Right renal pelvis (tissue), 4 donors: ENCODE data around the gene ATG16L2. TPM values are rescaled to one million over a fixed set of nuclear protein-coding genes. Genes with fewer than 3 reads are reported as not detected.

Experiments
- DNase-seq, 4 donors: peaks; one replicate each; pipeline ENCODE4 v3.0.0-alpha.2; 2013; ENCODE audit warnings: low read depth in 4 of 4, low spot score in 3 of 4, missing footprints in 1 of 4
- polyA plus RNA-seq, 4 donors: library from polyadenylated mRNA; unstranded; fragments of 120-200 nt; gene quantifications; one replicate each; pipeline ENCODE4 v1.2.1, GENCODE V29; 2013; ENCODE audit not compliant: insufficient read length in 4 of 4

The ATG16L2 gene, protein sequence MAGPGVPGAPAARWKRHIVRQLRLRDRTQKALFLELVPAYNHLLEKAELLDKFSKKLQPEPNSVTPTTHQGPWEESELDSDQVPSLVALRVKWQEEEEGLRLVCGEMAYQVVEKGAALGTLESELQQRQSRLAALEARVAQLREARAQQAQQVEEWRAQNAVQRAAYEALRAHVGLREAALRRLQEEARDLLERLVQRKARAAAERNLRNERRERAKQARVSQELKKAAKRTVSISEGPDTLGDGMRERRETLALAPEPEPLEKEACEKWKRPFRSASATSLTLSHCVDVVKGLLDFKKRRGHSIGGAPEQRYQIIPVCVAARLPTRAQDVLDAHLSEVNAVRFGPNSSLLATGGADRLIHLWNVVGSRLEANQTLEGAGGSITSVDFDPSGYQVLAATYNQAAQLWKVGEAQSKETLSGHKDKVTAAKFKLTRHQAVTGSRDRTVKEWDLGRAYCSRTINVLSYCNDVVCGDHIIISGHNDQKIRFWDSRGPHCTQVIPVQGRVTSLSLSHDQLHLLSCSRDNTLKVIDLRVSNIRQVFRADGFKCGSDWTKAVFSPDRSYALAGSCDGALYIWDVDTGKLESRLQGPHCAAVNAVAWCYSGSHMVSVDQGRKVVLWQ
- 10 to 100 TPM; 26.6 to 31.3 (median 28.6) TPM for polyA plus RNA-seq

GRCh38 chr11:72814286-72815109, at the start of gene ATG16L2:
Gene ATG16L2, plus strand, starts transcription at chr11:72814411. Its CDS starts 35 bp downstream, at chr11:72814446.
- peak in 2 of 4 donors; percentile 79 to 80 for DNase-seq

GRCh38 chr11:72764503-72764902, 49.7 kb upstream of the ATG16L2 start:
- DNase-seq = no peak

- DNase-seq = no peak
Observed at GRCh38 chr11:72766152-72766902, 47.9 kb upstream of the ATG16L2 start.

DNA sequence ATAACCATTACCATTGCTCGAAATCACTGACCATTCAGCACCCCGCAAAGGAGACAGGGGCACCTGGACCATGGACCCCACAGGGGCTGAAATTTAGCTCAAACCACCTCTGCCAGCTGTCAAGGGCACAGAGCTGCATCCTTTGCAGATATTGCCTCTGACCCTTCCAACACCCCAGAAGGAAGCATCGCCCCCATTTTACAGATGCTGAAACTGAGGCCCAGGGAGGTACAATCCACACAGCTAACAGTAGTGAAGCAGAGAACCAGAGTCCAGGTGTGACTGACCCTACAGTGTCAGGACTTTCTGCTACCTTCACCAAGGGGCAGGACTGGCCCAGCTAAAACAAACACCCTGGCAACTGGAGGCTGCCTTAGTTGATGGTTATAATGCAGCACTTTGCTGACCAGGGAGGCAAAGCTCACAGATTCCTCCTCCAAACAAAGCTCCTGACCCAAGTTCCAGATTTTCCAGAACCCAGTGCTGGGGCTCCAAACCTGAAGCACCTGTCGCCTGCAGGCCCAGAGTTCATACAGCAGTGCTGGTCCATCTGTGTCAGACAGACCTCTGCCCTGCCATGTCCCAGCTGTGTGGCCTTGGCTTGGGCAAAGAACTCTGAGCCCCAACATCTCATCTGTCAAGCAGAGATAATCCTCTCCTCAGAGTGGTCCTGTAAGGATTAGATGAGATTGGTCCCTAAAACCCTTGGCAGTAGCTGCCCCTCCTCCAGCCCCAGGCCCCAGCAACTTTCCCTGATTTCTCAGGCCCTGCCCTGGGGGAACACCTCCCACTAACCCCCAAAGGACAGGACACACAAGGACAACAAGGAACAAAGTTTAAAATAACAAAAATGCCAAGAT, 46.8 kb upstream of the ATG16L2 start:
- DNase-seq = no peak

- no peak for DNase-seq
Observed at GRCh38 chr11:72768581-72768980, 45.6 kb upstream of the ATG16L2 start.

GRCh38 chr11:72769680-72770079, 44.5 kb upstream of the ATG16L2 start:
- no peak for DNase-seq

DNA sequence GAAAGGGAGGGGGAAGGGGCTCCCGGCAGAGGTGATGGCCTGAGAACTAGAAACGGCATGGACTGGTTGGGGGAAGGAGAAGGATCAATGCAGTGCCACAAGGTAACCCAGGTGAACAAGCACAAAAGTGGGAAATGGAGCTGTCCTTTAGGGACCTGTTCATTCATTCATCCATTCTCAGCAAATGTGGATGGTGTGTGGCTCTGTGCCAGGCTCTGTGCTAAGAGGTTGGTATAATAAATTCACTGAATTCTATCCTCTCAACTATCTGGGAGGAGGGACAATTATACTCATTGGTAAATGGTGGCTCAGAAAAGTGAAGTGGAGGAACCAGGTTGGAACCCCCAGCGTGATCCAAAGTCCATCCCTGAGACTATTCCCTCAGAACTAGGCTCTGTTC, 43.4 kb upstream of the ATG16L2 start:
- DNase-seq = no peak

GRCh38 chr11:72771507-72771906, 42.7 kb upstream of the ATG16L2 start:
- DNase-seq = no peak

GRCh38 chr11:72772059-72772458, 42.2 kb upstream of the ATG16L2 start:
- no peak for DNase-seq

- no peak for DNase-seq
Observed at GRCh38 chr11:72773291-72773690, 40.9 kb upstream of the ATG16L2 start.

DNA sequence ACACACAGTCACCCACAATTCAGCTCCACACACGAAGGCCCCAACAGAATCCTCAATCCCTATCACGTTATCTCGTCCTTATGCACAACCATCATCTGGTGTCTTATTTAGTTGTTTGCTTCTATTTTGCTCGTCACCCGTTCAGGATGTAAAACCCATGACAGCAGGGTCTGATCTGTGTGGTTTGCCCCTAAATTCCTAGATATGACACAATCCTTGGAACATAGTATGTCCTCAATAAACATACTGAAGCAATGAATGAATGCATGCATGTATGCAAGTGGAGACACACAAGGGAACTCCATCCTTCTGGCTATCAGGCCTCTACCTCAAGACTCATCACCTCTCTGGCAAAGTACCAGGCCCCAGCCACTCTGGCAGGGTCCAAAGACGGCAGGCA, 40.5 kb upstream of the ATG16L2 start:
- no peak for DNase-seq

- no peak for DNase-seq
Observed at GRCh38 chr11:72774499-72774898, 39.7 kb upstream of the ATG16L2 start.

DNA sequence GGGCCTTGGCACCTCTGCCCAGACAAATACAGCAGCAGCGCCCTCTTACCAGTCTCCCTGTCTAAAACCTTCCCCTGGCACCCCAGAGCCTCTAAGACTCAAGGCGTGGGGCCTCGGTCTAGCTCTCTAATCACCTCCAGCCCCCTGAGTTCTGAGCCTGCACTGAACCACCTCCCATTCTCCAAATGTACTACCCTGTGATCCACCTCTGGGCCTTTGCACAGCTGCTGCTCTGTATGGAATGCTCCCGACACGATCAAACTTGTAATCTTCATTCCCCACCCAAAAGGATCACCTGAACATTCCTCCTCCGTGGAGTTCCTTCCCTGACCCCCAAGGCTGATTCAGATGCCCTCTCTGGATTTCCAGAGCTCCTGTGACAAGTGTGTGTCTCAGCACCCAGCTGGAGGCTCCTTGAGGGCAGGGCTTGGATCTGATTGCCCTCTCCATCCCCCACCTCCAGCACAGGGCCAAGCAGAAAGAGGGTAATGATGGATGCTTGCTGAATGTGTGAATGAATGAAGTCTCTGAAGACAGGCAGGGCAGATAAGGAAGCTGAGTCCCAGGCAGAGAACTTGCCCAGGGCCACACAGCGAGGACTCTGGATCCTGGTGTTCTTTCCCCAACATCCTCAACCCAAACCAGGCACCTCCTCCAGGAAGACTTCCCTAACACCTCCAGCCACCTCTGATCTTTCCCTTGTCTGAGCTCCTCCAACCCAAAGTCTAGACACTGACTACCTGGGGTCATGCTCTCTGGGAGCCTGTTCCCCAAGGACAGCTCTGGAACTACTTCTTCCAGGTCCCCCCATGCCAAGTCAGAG, 38.7 kb upstream of the ATG16L2 start:
- DNase-seq = no peak

- no peak for DNase-seq
Observed at GRCh38 chr11:72776117-72776843, 37.9 kb upstream of the ATG16L2 start.

DNA sequence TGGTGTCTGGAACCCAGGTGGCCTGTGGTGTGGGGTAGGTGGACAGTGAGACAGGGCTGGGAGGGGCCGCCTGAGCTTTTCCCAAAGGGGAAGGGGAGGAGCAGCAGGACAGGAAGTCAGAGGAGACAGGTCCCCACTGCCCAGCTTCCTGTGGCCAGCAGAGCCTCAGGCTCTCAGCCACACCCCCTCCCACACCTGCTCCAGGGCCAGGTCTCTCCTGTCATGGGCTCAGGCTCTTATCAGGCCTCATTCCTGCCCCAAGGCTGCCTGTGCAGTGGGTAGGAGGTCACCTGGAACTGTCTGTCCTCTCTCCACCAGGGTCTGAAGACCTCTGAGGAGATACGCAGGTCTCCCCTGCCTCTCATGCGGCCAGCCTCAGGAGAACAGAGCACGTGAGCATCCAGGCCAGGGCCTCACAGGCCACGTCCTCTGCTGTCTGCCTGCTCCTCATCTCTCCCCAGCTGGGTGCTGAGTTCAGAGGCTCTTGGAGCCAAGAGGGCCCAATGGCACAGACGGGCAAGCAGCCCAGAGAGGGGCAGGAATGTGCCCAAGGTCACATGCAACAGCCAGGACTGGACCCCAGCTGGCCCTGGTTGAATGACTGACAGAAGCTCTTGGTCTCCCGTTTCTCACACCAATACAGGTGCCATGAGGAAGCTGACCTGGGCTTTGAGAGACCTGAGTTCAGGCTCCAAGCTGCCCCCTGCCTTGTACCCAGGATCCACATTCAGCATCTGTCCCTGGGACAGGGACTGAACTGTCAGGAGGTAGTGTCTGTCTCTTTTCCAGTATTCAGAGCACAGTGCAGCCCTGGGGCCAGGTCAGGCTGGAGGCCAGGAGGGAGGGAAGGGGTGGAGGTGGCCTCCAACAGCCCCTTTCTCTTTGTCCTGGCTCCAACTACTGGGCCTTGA, 37.1 kb upstream of the ATG16L2 start:
- DNase-seq = no peak

GRCh38 chr11:72777755-72778278, 36.4 kb upstream of the ATG16L2 start:
- no peak for DNase-seq
